ENCODE data around the gene NIF3L1. TPM values are rescaled to one million over a fixed set of nuclear protein-coding genes. Genes with fewer than 3 reads are reported as not detected.

The NIF3L1 gene
- total RNA-seq, 4 donors from 2014 or later, result 10.8 to 27.6 (median 13.9) TPM

DNA sequence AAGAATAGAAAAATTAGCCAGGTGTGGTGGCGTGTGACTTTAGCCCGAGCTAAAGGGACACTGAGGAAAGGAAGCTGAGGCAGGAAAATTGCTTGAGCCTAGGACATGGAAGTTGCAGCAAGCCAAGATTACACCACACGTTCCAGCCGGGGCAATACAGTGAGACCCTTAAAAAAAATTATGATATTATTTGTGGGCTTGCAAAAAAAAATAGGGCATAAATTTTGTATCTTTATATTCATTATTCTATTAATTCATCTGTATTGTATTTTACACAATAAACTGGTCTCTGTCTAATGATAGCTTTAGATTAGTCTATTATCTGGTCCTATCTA lies 56.2 kb downstream of the NIF3L1 start:
- TF ChIP-seq, protein P1, sequence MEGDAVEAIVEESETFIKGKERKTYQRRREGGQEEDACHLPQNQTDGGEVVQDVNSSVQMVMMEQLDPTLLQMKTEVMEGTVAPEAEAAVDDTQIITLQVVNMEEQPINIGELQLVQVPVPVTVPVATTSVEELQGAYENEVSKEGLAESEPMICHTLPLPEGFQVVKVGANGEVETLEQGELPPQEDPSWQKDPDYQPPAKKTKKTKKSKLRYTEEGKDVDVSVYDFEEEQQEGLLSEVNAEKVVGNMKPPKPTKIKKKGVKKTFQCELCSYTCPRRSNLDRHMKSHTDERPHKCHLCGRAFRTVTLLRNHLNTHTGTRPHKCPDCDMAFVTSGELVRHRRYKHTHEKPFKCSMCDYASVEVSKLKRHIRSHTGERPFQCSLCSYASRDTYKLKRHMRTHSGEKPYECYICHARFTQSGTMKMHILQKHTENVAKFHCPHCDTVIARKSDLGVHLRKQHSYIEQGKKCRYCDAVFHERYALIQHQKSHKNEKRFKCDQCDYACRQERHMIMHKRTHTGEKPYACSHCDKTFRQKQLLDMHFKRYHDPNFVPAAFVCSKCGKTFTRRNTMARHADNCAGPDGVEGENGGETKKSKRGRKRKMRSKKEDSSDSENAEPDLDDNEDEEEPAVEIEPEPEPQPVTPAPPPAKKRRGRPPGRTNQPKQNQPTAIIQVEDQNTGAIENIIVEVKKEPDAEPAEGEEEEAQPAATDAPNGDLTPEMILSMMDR (IDR thresholded peaks at IDR 0.05; ENCODE audit: low read depth), result no peak

DNA sequence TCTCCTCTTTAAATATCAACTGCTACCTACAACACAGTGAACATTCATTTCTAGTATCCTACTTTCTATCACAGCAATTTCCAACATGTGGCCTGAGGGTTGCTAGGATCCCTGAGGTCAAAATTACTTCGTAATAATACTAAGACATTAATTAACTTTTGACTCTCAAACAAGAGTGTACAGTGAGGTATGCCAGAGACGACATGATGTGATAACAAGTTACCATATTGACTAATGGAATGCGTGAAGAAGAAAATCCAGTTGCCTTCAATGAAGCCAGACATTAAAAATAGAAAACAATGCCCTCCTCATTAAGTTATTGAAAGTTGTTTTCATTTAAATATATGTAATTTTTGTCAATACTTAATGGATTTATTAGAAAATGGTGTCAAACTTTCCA lies 61.2 kb downstream of the NIF3L1 start:
- TF ChIP-seq, protein P1 (IDR thresholded peaks at IDR 0.05; ENCODE audit: low read depth), result no peak

Small RNA genes within 50 kb of the gene (small RNA-seq; reads per million reads assigned to genes)
- gene RF00019 (0.49 reads per million), gene RNA5SP115 (not detected), gene RNU6-312P (not detected), gene RNU6-762P (not detected)

Other genes starting within 250 kb of the NIF3L1 start
- 100 to 1,000 TPM; 168 to 529 (median 350) TPM for gene BZW1, start 77.5 kb upstream of the NIF3L1 start, total RNA-seq
- 100 to 1,000 TPM; 173 to 302 (median 275) TPM for gene CLK1, start 24.7 kb upstream of the NIF3L1 start, total RNA-seq
- gene PPIL3, start 294 bp upstream of the NIF3L1 start, total RNA-seq, result 10 to 100 TPM; 13.6 to 34.6 (median 28.0) TPM
- 10 to 100 TPM; 22.0 to 35.1 (median 24.7) TPM for gene ORC2, start 74.3 kb downstream of the NIF3L1 start, total RNA-seq
- gene HYCC2, start 182.3 kb downstream of the NIF3L1 start, total RNA-seq, result 10 to 100 TPM; 30.5 to 47.1 (median 35.9) TPM
- 10 to 100 TPM; 37.9 to 84.0 (median 41.4) TPM for gene NDUFB3, start 182.6 kb downstream of the NIF3L1 start, total RNA-seq
- gene CFLAR, start 226.8 kb downstream of the NIF3L1 start, total RNA-seq, result 100 to 1,000 TPM; 239 to 412 (median 326) TPM

Measured in subcutaneous adipose tissue (tissue), 4 donors.